A549 (cell line): ENCODE data around the gene NYAP2. TPM values are rescaled to one million over a fixed set of nuclear protein-coding genes. Genes with fewer than 3 reads are reported as not detected.

Experiments used
- ATAC-seq, 2 experiments: fragments of 200-7000 bp in 1 of 2; fragments of >200 bp in 1 of 2; cut with Nextera tagmentation in 1 of 2; cut with Tn5 transposase in 1 of 2; 3 replicates each; pipeline versions ENCODE4 v1.8.0 to v1.9.1; 2018 to 2020; ENCODE audit warnings: mild to moderate bottlenecking in 1 of 2, moderate library complexity in 1 of 2
- CTCF ChIA-PET: fragments of 300-600 bp; sonication (Branson Sonifier 250); formaldehyde crosslinking; extraction: SDS; loops from one replicate; lab custom pipeline; 2021; ENCODE audit warnings: antibody characterized with exemption, inconsistent platforms; lab: Yijun Ruan, JAX
- POLR2A ChIA-PET: fragments of 350-600 bp; formaldehyde crosslinking; extraction: SDS; loops from one replicate; lab custom pipeline; 2021; ENCODE audit warnings: antibody characterized with exemption, inconsistent platforms; lab: Yijun Ruan, JAX
- DNase-seq, 2 experiments: peaks; one replicate each; pipeline versions ENCODE4 v3.0.0 to v3.0.0-alpha.2; 2011 to 2016; ENCODE audit warnings: low read depth in 1 of 2, low spot score in 1 of 2
- FAIRE-seq: peaks from 2 replicates; lab custom pipeline; 2011; peaks lifted over from hg19 to GRCh38; lab: Jason Lieb, UNC
- H3K27ac ChIP-seq, 2 experiments: fragments of >200 bp; sonication (Bioruptor Twin); formaldehyde crosslinking; 3 replicates each; pipeline ENCODE4 v1.5.1; 2016 to 2017
- H3K4me1 ChIP-seq: fragments of >200 bp; sonication (Bioruptor Twin); formaldehyde crosslinking; 3 replicates; pipeline ENCODE4 v1.6.1; 2016
- H3K4me2 ChIP-seq: fragments of >200 bp; sonication (Bioruptor Twin); formaldehyde crosslinking; 3 replicates; pipeline ENCODE4 v1.6.1; 2016
- H3K4me3 ChIP-seq: fragments of >200 bp; sonication (Bioruptor Twin); formaldehyde crosslinking; 3 replicates; pipeline ENCODE4 v1.5.1; 2016
- H3K9me3 ChIP-seq: fragments of >200 bp; sonication (Bioruptor Twin); formaldehyde crosslinking; 3 replicates; pipeline ENCODE4 v1.6.1; 2016
- CBX8 ChIP-seq: fragments of 200-600 bp; sonication (generic); IDR thresholded peaks from 2 replicates; pipeline ENCODE4 v1.6.1; 2016
- EHMT2 ChIP-seq: fragments of 200-600 bp; sonication (generic); IDR thresholded peaks from 2 replicates; pipeline ENCODE4 v1.6.1; 2016; ENCODE audit warnings: antibody characterized with exemption, low read depth, mild to moderate bottlenecking, moderate library complexity
- HEYL ChIP-seq: fragments of 250-450 bp; sonication (Bioruptor Pico); IDR thresholded peaks from 2 replicates; pipeline ENCODE4 v1.8.0; 2021; ENCODE audit warnings: mild to moderate bottlenecking, moderate library complexity
- HOXA7 ChIP-seq: fragments of 250-450 bp; sonication (Bioruptor Pico); IDR thresholded peaks from 2 replicates; pipeline ENCODE4 v1.5.0; 2020; ENCODE audit warnings: mild to moderate bottlenecking, moderate library complexity
- JUN ChIP-seq, 2 experiments: fragments of >200 bp; sonication (Bioruptor Twin); formaldehyde crosslinking; IDR thresholded peaks; 2 replicates in 1 of 2; 3 replicates in 1 of 2; pipeline ENCODE4 v1.6.1; 2016 to 2017
- MYC ChIP-seq: IDR thresholded peaks from 2 replicates; pipeline ENCODE4 v1.6.1; 2012; ENCODE audit warnings: mild to moderate bottlenecking, inconsistent platforms, low read length, improper control_type of control experiment, borderline replicate concordance
- NFE2L2 ChIP-seq: fragments of 150-350 bp; conservative IDR thresholded peaks from 2 replicates; pipeline ENCODE4 v1.6.1; 2014; ENCODE audit warnings: low read length
- POLR2A ChIP-seq: IDR thresholded peaks from 2 replicates; pipeline ENCODE4 v1.6.1; 2012; ENCODE audit warnings: mild to moderate bottlenecking, low read length
- SREBF2 ChIP-seq: fragments of 450-650 bp; IDR thresholded peaks from 2 replicates; pipeline ENCODE4 v1.6.1; 2014; ENCODE audit warnings: mild to moderate bottlenecking, moderate library complexity
- WGBS: methylation state at CpG from one replicate; pipeline ENCODE4 v1.1.6; 2017; ENCODE audit errors: missing lambda C conversion rate; 5-methylcytosine and 5-hydroxymethylcytosine counted together
- polyA plus RNA-seq, 4 experiments: library from polyadenylated mRNA; depleted of rRNA in 3 of 4; stranded (reverse); fragments of >200 nt; fragmentation: RNase III in 1 of 4; extraction: RNeasy Plus Mini Kit Qiagen cat#74134 plus additional on column Dnase treatment in 1 of 4; gene quantifications; 2 replicates in 3 of 4; 3 replicates in 1 of 4; pipeline ENCODE4 v1.2.3, GENCODE V29; 2011 to 2017
- TF ChIP-seq, protein P1 (sequence below): fragments of 200-600 bp; sonication (generic); IDR thresholded peaks from 2 replicates; pipeline ENCODE4 v1.6.1; 2016; ENCODE audit warnings: antibody characterized with exemption, mild to moderate bottlenecking, moderate library complexity
- TF ChIP-seq, protein P2 (sequence below): IDR thresholded peaks from 2 replicates; pipeline ENCODE4 v1.6.1; 2012
- TF ChIP-seq, protein P3 (sequence below): fragments of >200 bp; sonication (Bioruptor Twin); formaldehyde crosslinking; IDR thresholded peaks from 3 replicates; pipeline ENCODE4 v1.5.1; 2016
- TF ChIP-seq, protein P4 (sequence below): IDR thresholded peaks from 2 replicates; pipeline ENCODE4 v1.6.1; 2012
- TF ChIP-seq, protein P5 (sequence below): IDR thresholded peaks from 2 replicates; pipeline ENCODE4 v1.6.1; 2012; ENCODE audit warnings: low read depth, borderline replicate concordance
- TF ChIP-seq, protein P6 (sequence below): fragments of >200 bp; sonication (Bioruptor Twin); formaldehyde crosslinking; IDR thresholded peaks from 3 replicates; pipeline ENCODE4 v1.6.1; 2016
- TF ChIP-seq, protein P7 (sequence below): fragments of >200 bp; sonication (Bioruptor Twin); formaldehyde crosslinking; IDR thresholded peaks from 2 replicates; pipeline ENCODE4 v1.6.1; 2016

NYAP2 gene
- polyA plus RNA-seq, 2 of the 4 experiments (the other 2 are of a cell fraction) = 0.01 TPM; not detected in 1

DNA sequence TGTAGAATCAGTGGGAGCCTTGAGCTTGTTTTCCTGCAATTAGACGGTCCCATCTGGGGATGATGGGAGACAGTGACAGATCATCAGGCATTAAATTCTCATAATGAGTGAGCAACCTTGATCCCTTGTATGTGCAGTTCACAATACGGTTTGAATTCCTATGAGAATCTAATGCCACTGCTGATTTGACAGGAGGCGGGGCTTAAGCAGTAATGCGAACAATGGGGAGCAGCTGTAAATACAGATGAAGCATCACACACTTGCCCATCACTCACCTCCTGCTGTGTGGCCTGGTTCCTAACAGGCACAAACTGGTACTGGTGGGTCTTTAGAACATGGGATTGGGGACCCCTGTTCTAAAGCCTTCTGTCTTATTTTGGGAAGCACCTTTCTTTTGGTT lies 17.9 kb upstream of the NYAP2 start (continued):
- TF ChIP-seq, protein P1, sequence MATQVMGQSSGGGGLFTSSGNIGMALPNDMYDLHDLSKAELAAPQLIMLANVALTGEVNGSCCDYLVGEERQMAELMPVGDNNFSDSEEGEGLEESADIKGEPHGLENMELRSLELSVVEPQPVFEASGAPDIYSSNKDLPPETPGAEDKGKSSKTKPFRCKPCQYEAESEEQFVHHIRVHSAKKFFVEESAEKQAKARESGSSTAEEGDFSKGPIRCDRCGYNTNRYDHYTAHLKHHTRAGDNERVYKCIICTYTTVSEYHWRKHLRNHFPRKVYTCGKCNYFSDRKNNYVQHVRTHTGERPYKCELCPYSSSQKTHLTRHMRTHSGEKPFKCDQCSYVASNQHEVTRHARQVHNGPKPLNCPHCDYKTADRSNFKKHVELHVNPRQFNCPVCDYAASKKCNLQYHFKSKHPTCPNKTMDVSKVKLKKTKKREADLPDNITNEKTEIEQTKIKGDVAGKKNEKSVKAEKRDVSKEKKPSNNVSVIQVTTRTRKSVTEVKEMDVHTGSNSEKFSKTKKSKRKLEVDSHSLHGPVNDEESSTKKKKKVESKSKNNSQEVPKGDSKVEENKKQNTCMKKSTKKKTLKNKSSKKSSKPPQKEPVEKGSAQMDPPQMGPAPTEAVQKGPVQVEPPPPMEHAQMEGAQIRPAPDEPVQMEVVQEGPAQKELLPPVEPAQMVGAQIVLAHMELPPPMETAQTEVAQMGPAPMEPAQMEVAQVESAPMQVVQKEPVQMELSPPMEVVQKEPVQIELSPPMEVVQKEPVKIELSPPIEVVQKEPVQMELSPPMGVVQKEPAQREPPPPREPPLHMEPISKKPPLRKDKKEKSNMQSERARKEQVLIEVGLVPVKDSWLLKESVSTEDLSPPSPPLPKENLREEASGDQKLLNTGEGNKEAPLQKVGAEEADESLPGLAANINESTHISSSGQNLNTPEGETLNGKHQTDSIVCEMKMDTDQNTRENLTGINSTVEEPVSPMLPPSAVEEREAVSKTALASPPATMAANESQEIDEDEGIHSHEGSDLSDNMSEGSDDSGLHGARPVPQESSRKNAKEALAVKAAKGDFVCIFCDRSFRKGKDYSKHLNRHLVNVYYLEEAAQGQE = no peak
- TF ChIP-seq MYC = no peak
- TF ChIP-seq, protein P2, sequence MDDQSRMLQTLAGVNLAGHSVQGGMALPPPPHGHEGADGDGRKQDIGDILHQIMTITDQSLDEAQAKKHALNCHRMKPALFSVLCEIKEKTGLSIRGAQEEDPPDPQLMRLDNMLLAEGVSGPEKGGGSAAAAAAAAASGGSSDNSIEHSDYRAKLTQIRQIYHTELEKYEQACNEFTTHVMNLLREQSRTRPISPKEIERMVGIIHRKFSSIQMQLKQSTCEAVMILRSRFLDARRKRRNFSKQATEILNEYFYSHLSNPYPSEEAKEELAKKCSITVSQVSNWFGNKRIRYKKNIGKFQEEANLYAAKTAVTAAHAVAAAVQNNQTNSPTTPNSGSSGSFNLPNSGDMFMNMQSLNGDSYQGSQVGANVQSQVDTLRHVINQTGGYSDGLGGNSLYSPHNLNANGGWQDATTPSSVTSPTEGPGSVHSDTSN = no peak
- TF ChIP-seq, protein P3, sequence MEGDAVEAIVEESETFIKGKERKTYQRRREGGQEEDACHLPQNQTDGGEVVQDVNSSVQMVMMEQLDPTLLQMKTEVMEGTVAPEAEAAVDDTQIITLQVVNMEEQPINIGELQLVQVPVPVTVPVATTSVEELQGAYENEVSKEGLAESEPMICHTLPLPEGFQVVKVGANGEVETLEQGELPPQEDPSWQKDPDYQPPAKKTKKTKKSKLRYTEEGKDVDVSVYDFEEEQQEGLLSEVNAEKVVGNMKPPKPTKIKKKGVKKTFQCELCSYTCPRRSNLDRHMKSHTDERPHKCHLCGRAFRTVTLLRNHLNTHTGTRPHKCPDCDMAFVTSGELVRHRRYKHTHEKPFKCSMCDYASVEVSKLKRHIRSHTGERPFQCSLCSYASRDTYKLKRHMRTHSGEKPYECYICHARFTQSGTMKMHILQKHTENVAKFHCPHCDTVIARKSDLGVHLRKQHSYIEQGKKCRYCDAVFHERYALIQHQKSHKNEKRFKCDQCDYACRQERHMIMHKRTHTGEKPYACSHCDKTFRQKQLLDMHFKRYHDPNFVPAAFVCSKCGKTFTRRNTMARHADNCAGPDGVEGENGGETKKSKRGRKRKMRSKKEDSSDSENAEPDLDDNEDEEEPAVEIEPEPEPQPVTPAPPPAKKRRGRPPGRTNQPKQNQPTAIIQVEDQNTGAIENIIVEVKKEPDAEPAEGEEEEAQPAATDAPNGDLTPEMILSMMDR = no peak

DNA sequence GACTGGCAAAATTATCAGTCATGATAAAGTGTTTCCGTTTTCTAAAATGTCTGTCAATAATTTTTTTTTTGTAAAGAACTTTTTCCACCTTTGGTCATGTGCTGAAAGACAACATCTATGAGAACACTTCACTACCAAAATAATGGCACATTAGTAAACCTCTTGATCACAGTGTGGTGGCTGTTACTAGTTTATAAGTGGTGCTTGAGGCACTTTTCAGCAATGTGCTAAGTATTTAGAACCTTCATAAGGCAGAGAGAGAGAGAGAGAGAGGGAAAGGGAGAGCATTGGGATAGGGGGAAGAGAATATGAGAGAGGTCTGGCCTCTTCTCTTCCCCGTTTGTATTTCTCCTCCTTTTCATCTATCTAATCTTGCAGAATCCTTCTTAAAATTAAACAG lies 1.1 kb upstream of the NYAP2 start:
- Histone ChIP-seq H3K9me3 (no peaks in the 10 kb centered on the region), H3K4me2 (no peak overlapping the region), H3K4me1 (no peaks in the 10 kb centered on the region), H3K27ac (no peak overlapping the region), H3K4me3 (no peak overlapping the region)
- TF ChIP-seq HEYL (CRISPR knock-in tag) = no peak
- no peak for TF ChIP-seq NFE2L2
- ATAC-seq (no peak), FAIRE-seq (no peak), DNase-seq (no peak)
- POLR2A ChIA-PET = no interaction called here
- 3% methylated on average over 2 of the region's 2 CpGs for WGBS
- CTCF ChIA-PET = no interaction called here

DNA sequence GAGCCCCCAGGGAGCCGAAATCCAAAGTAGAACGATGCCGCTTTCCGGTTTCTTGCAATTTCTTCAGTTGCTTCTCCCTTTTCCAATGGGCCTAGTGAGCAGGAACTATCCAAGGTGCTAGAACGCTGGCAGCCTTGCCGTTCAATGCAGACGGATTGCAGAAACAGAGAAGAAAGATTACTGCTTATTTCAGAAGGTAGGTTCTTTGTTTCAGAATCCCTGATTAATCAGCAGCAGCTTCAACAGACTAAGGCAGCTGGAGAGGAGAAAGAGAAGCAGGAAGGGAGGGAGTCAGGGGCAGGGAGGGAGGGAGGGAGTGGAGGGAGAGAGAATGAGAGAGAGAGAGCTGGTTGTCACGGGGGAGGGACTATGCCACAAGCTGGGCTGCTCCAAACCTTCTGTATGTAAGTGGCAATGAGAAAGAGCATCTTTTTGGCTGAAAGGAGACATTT lies 576 bp downstream of the NYAP2 start:
- POLR2A ChIA-PET = no interaction called here
- H3K4me1 ChIP-seq = no peaks in the 10 kb centered on the region
- DNase-seq = peak; percentile 1 to 38
- TF ChIP-seq EHMT2 = peak; percentile 36; the same call in 1 of the 2 replicates
- TF ChIP-seq SREBF2 = no peak
- TF ChIP-seq, protein P1 = peak; percentile 91
- TF ChIP-seq POLR2A = no peak
- TF ChIP-seq, protein P4, sequence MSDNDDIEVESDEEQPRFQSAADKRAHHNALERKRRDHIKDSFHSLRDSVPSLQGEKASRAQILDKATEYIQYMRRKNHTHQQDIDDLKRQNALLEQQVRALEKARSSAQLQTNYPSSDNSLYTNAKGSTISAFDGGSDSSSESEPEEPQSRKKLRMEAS = no peak
- TF ChIP-seq, protein P5, sequence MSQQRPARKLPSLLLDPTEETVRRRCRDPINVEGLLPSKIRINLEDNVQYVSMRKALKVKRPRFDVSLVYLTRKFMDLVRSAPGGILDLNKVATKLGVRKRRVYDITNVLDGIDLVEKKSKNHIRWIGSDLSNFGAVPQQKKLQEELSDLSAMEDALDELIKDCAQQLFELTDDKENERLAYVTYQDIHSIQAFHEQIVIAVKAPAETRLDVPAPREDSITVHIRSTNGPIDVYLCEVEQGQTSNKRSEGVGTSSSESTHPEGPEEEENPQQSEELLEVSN = no peak
- TF ChIP-seq, protein P6, sequence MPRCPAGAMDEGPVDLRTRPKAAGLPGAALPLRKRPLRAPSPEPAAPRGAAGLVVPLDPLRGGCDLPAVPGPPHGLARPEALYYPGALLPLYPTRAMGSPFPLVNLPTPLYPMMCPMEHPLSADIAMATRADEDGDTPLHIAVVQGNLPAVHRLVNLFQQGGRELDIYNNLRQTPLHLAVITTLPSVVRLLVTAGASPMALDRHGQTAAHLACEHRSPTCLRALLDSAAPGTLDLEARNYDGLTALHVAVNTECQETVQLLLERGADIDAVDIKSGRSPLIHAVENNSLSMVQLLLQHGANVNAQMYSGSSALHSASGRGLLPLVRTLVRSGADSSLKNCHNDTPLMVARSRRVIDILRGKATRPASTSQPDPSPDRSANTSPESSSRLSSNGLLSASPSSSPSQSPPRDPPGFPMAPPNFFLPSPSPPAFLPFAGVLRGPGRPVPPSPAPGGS = no peak
- TF ChIP-seq, protein P7, sequence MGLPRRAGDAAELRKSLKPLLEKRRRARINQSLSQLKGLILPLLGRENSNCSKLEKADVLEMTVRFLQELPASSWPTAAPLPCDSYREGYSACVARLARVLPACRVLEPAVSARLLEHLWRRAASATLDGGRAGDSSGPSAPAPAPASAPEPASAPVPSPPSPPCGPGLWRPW = no peak
- TF ChIP-seq CBX8 = no peak
- TF ChIP-seq JUN (IDR thresholded peaks at IDR 0.05) = no peak
- TF ChIP-seq HOXA7 (CRISPR knock-in tag) = no peak
- TF ChIP-seq, all 56 proteins: peak for 2
- ATAC-seq (peak; percentile 68 to 70; a peak in 4 of 6 replicates), FAIRE-seq (no peak)
- no peak overlapping the region for H3K4me3 ChIP-seq
- no peak overlapping the region for H3K27ac ChIP-seq
- no peaks in the 10 kb centered on the region for H3K9me3 ChIP-seq
- H3K4me2 ChIP-seq = no peak overlapping the region
- WGBS = 14% methylated on average over 8 of the region's 8 CpGs
- CTCF ChIA-PET = interaction anchor here (1.4 kb wide), 1 partner anchor 261 kb away, joined by 4 read pairs; no protein-coding TSS in a partner anchor
